HepG2 (cell line): ENCODE data around the gene EPB41. TPM values are rescaled to one million over a fixed set of nuclear protein-coding genes. Genes with fewer than 3 reads are reported as not detected.

Experiments
- ATAC-seq: fragments of 200-7000 bp; cut with Tn5 transposase; 3 replicates; pipeline ENCODE4 v1.9.1; 2020; ENCODE audit warnings: mild to moderate bottlenecking, moderate library complexity
- BruUV-seq: library from RNA; stranded (reverse); fragments of 400-500 nt; replicated peaks from 2 replicates; lab custom pipeline; 2021; lab: Mats Ljungman, UMichigan
- CTCF ChIA-PET: fragments of 300-600 bp; formaldehyde crosslinking; extraction: SDS; loops from one replicate; lab custom pipeline; 2021; ENCODE audit warnings: low total read pairs, inconsistent platforms, low intra/inter-chr PET ratio; lab: Yijun Ruan, JAX
- POLR2A ChIA-PET: fragments of 350-600 bp; sonication (Branson Sonifier 250); formaldehyde crosslinking; loops from one replicate; lab custom pipeline; 2020; ENCODE audit warnings: antibody characterized with exemption, inconsistent platforms; lab: Yijun Ruan, JAX
- DNase-seq: peaks from one replicate; pipeline ENCODE4 v3.0.0-alpha.2; 2015; ENCODE audit warnings: low spot score
- FAIRE-seq: peaks from 3 replicates; lab custom pipeline; 2011; peaks lifted over from hg19 to GRCh38; lab: Jason Lieb, UNC
- H2AFZ ChIP-seq: one replicate; pipeline ENCODE4 v1.6.1; 2011; ENCODE audit warnings: low read length, inconsistent platforms
- H3K27ac ChIP-seq: fragments of 300-600 bp; 3 replicates; pipeline ENCODE4 v1.8.0; 2011; ENCODE audit warnings: mixed run types, mild to moderate bottlenecking, mixed read lengths, low read length, inconsistent platforms; ENCODE audit not compliant: insufficient read depth; ENCODE audit errors: extremely low read length
- H3K27me3 ChIP-seq, 2 experiments: fragments of 200-600 bp in 1 of 2; 2 replicates in 1 of 2; 3 replicates in 1 of 2; pipeline versions ENCODE4 v1.6.0 to v1.8.0; 2011; ENCODE audit warnings: low read length in 2 of 2, mild to moderate bottlenecking in 2 of 2, moderate library complexity in 2 of 2, inconsistent platforms in 1 of 2; ENCODE audit not compliant: insufficient read depth in 2 of 2, control insufficient read depth in 1 of 2
- H3K36me3 ChIP-seq, 2 experiments: fragments of 200-600 bp in 1 of 2; replicated peaks in 1 of 2; 2 replicates in 1 of 2; 3 replicates in 1 of 2; pipeline versions ENCODE4 v1.5.1 to v1.8.0; 2011; ENCODE audit warnings: low read length in 2 of 2, inconsistent platforms in 1 of 2; ENCODE audit not compliant: insufficient read depth in 2 of 2, control insufficient read depth in 1 of 2
- H3K4me1 ChIP-seq: 2 replicates; pipeline ENCODE4 v1.5.1; 2012; ENCODE audit warnings: low read length, inconsistent platforms; ENCODE audit not compliant: insufficient read depth
- H3K4me2 ChIP-seq: 2 replicates; pipeline ENCODE4 v1.6.0; 2011; ENCODE audit warnings: low read depth, low read length, inconsistent platforms
- H3K4me3 ChIP-seq, 3 experiments: fragments of 200-600 bp in 1 of 3; sonication (generic), shearing (Covaris generic) in 1 of 3; replicated peaks in 1 of 3; 2 replicates each; pipeline ENCODE4 v1.5.1; 2011 to 2016; ENCODE audit warnings: low read length in 3 of 3, inconsistent platforms in 2 of 3, low read depth in 2 of 3, mild to moderate bottlenecking in 2 of 3, control low read depth in 1 of 3, mixed read lengths in 1 of 3; ENCODE audit not compliant: insufficient read depth in 1 of 3
- H3K79me2 ChIP-seq: one replicate; pipeline ENCODE4 v1.6.1; 2011; ENCODE audit warnings: low read length, inconsistent platforms; ENCODE audit not compliant: insufficient read depth
- H3K9ac ChIP-seq: 2 replicates; pipeline ENCODE4 v1.6.0; 2011; ENCODE audit warnings: mild to moderate bottlenecking, low read depth, low read length, inconsistent platforms; ENCODE audit not compliant: insufficient read depth
- H3K9me3 ChIP-seq: 2 replicates; pipeline ENCODE4 v1.5.1; 2012; ENCODE audit warnings: mild to moderate bottlenecking, low read length
- H4K20me1 ChIP-seq: 2 replicates; pipeline ENCODE4 v1.6.0; 2011; ENCODE audit warnings: inconsistent platforms, mild to moderate bottlenecking, low read length, moderate library complexity; ENCODE audit not compliant: insufficient read depth
- GABPB1 ChIP-seq: IDR thresholded peaks from 2 replicates; pipeline ENCODE4 v1.6.1; 2016; ENCODE audit warnings: mild to moderate bottlenecking, missing genetic modification reagents, moderate library complexity, missing compliant biosample characterization
- JUND ChIP-seq: sonication (generic); formaldehyde crosslinking; IDR thresholded peaks from 2 replicates; pipeline ENCODE4 v1.8.0; 2022; ENCODE audit warnings: mild to moderate bottlenecking, missing genetic modification reagents
- NPAS2 ChIP-seq: sonication (generic); formaldehyde crosslinking; IDR thresholded peaks from 2 replicates; pipeline ENCODE4 v1.8.0; 2022; ENCODE audit warnings: mild to moderate bottlenecking, missing genetic modification reagents, borderline replicate concordance
- SP2 ChIP-seq: sonication (generic); formaldehyde crosslinking; IDR thresholded peaks from 2 replicates; pipeline ENCODE4 v1.5.1; 2020; ENCODE audit warnings: mild to moderate bottlenecking, missing genetic modification reagents
- ZMYM3 ChIP-seq: sonication (generic); formaldehyde crosslinking; IDR thresholded peaks from 2 replicates; pipeline ENCODE4 v1.5.1; 2020; ENCODE audit warnings: mild to moderate bottlenecking, missing genetic modification reagents
- ZNF44 ChIP-seq: sonication (generic); formaldehyde crosslinking; IDR thresholded peaks from 2 replicates; pipeline ENCODE4 v1.5.1; 2020; ENCODE audit warnings: mild to moderate bottlenecking, missing genetic modification reagents
- ZNF501 ChIP-seq: sonication (generic); formaldehyde crosslinking; IDR thresholded peaks from 2 replicates; pipeline ENCODE4 v1.5.1; 2020; ENCODE audit warnings: mild to moderate bottlenecking, moderate library complexity, missing genetic modification reagents
- ZNF547 ChIP-seq: sonication (generic); formaldehyde crosslinking; IDR thresholded peaks from 2 replicates; pipeline ENCODE4 v1.5.1; 2020; ENCODE audit warnings: mild to moderate bottlenecking, missing genetic modification reagents
- WGBS: methylation state at CpG from one replicate; pipeline ENCODE4 v1.1.6; 2017; ENCODE audit warnings: low lambda C conversion rate; 5-methylcytosine and 5-hydroxymethylcytosine counted together
- in situ Hi-C: cut with HindIII; loops from 2 replicates; pipeline ENCODE4 v1.10.0; 2017; ENCODE audit warnings: low pct_unique_long_range_greater_than_20kb; ENCODE audit not compliant: extremely low pct_ligation_motif_present
- intact Hi-C: fragments of 100-400 bp; cut with micrococcal nuclease; formaldehyde crosslinking; loops from one replicate; pipeline ENCODE4 v1.10.0; 2022; ENCODE audit not compliant: unreplicated experiment
- polyA plus RNA-seq, 8 experiments: library from polyadenylated mRNA; depleted of rRNA in 3 of 8; stranded (reverse) in 7 of 8; unstranded in 1 of 8; fragments of >200 nt; fragmentation: Illumina TruSeq in 4 of 8; extraction: Trizol in 4 of 8; gene quantifications; 2 replicates each; pipeline versions ENCODE4 v1.2.1 to v1.2.3, GENCODE V29; 2011 to 2016; ENCODE audit warnings: low read depth in 4 of 8, missing spikeins in 1 of 8, mixed read lengths in 1 of 8; ENCODE audit not compliant: insufficient read depth in 1 of 8
- total RNA-seq, 5 experiments: library from RNA; depleted of rRNA; stranded (reverse); fragments of >200 nt; fragmentation: Illumina TruSeq; extraction: Trizol; gene quantifications; 2 replicates each; pipeline ENCODE4 v1.2.3, GENCODE V29; 2016; ENCODE audit warnings: low read depth in 1 of 5
- TF ChIP-seq, protein P1 (sequence below), 2 experiments: sonication (generic) in 1 of 2; formaldehyde crosslinking in 1 of 2; IDR thresholded peaks; 2 replicates each; pipeline versions ENCODE4 v1.4.0 to v1.6.1; 2016 to 2020; ENCODE audit warnings: borderline replicate concordance in 1 of 2, low read depth in 1 of 2, mild to moderate bottlenecking in 1 of 2, missing genetic modification reagents in 1 of 2

The EPB41 gene
- total and polyA plus RNA-seq, 2 of the 13 experiments (the other 11 are each of a cell fraction or from before 2014, with no cell fraction given), result 34.5 to 46.7 TPM

- no peaks in the 10 kb centered on the region for H4K20me1 ChIP-seq
- H3K9me3 ChIP-seq, result no peaks in the 10 kb centered on the region
- no peak for DNase-seq
- ATAC-seq, result no peak
- POLR2A ChIA-PET, result no interaction called here
- no peak for TF ChIP-seq ZNF44 (CRISPR knock-in tag)
- TF ChIP-seq ZNF501 (CRISPR knock-in tag), result no peak
- no peak for TF ChIP-seq NPAS2 (CRISPR knock-in tag)
- TF ChIP-seq ZMYM3, result no peak
- TF ChIP-seq, protein P1, sequence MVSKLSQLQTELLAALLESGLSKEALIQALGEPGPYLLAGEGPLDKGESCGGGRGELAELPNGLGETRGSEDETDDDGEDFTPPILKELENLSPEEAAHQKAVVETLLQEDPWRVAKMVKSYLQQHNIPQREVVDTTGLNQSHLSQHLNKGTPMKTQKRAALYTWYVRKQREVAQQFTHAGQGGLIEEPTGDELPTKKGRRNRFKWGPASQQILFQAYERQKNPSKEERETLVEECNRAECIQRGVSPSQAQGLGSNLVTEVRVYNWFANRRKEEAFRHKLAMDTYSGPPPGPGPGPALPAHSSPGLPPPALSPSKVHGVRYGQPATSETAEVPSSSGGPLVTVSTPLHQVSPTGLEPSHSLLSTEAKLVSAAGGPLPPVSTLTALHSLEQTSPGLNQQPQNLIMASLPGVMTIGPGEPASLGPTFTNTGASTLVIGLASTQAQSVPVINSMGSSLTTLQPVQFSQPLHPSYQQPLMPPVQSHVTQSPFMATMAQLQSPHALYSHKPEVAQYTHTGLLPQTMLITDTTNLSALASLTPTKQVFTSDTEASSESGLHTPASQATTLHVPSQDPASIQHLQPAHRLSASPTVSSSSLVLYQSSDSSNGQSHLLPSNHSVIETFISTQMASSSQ (IDR thresholded peaks at IDR 0.05; ENCODE audit: low read depth), result no peak
- TF ChIP-seq, protein P1 (CRISPR knock-in tag; IDR thresholded peaks at IDR 0.05; ENCODE audit: borderline replicate concordance), result no peak
- TF ChIP-seq GABPB1 (CRISPR knock-in tag), result no peak
- TF ChIP-seq ZNF547 (CRISPR knock-in tag), result no peak
- no peak for TF ChIP-seq SP2 (CRISPR knock-in tag)
- no peak for TF ChIP-seq JUND
- no TSS peak for BruUV-seq
- H3K4me3 ChIP-seq, result no peak overlapping the region
- intact Hi-C loops (no loop called here), in situ Hi-C loops (no loop called here)
- no peak overlapping the region for H2AFZ ChIP-seq
- FAIRE-seq, result no peak
- H3K36me3 ChIP-seq, result no peaks in the 10 kb centered on the region
- H3K27me3 ChIP-seq, result no peaks in the 10 kb centered on the region
- peaks cover 8% of the 10 kb centered on the region for H3K4me1 ChIP-seq
- peaks cover 2% of the 10 kb centered on the region for H3K79me2 ChIP-seq
- CTCF ChIA-PET, result no interaction called here
- no peak overlapping the region for H3K27ac ChIP-seq
- no peak overlapping the region for H3K4me2 ChIP-seq
- no peak overlapping the region for H3K9ac ChIP-seq
- WGBS, result 97% methylated on average over 2 of the region's 2 CpGs
Measured at GRCh38 chr1:28909198-28909597, 5.2 kb upstream of the EPB41 start.
